ENCODE results near the gene NLGN1. TPM values are rescaled to one million over a fixed set of nuclear protein-coding genes. Genes with fewer than 3 reads are reported as not detected.
A peak's percentile ranks its signal among the peaks of the same experiment; 100 is the strongest.
"Not testable (repeated sequence)": the region's sequence is repeated elsewhere in the genome, so short reads cannot be mapped to it uniquely, and the experiment has no call there.

NLGN1 gene
- total RNA-seq, 1 experiment from 2014 or later = 8.6 TPM

- in situ Hi-C loops (cut with HindIII; ENCODE audit: low pct_unique_long_range_greater_than_20kb, low sequenced_read_pairs) = no loop called here
These were observed 134.1 kb downstream of the NLGN1 start for GRCh38 chr3:173531602-173532001.

GRCh38 chr3:173538410-173538809, 140.9 kb downstream of the NLGN1 start:
- DNase-seq (ENCODE audit: low read depth) = no peak
- in situ Hi-C loops (cut with HindIII; ENCODE audit: low pct_unique_long_range_greater_than_20kb, low sequenced_read_pairs) = no loop called here

More at GRCh38 chr3:173531602-173532001, 134.1 kb downstream of the NLGN1 start:
- DNase-seq (ENCODE audit: low read depth) = no peak

DNA sequence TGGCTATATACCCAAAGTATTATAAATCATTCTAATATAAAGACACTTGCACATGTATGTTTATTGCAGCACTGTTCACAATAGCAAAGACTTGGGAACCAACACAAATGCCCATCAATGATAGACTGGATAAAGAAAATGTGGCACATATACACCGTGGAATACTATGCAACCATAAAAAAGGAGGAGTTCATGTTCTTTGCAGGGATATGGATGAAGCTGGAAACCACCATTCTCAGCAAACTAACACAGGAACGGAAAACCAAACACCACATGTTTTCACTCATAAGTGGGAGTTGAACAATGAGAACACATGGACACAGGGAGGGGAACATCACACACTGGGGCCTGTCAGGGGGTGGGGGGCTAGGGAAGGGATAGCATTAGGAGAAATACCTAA, 148.0 kb downstream of the NLGN1 start:
- DNase-seq (ENCODE audit: low read depth); in situ Hi-C loops (cut with HindIII; ENCODE audit: low pct_unique_long_range_greater_than_20kb, low sequenced_read_pairs): not testable (repeated sequence)

DNA sequence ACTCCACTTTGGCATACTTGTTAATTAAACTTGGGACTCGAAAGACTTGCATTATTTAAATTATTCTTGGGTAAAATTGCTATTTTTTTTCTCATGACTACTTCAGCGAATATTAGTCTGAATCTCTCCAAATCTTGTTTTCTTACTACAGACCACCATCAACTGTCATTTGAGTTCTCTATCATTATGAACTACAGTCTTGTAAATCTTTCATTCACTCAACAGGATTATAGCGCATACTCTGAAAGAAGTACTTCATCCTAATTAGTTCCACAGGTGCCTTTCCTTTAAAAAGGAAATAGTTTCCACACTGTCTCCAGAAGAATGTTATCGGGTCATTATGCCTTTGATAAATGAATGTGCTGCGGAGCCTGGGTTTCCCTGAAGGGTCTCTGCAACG, 149.5 kb downstream of the NLGN1 start:
- in situ Hi-C loops (cut with HindIII; ENCODE audit: low pct_unique_long_range_greater_than_20kb, low sequenced_read_pairs) = no loop called here

GRCh38 chr3:173548261-173548660, 150.7 kb downstream of the NLGN1 start:
- in situ Hi-C loops (cut with HindIII; ENCODE audit: low pct_unique_long_range_greater_than_20kb, low sequenced_read_pairs) = no loop called here
- no peak for DNase-seq (ENCODE audit: low read depth)

More for the DNA sequence above, 149.5 kb downstream of the NLGN1 start:
- DNase-seq (ENCODE audit: low read depth) = no peak

DNA sequence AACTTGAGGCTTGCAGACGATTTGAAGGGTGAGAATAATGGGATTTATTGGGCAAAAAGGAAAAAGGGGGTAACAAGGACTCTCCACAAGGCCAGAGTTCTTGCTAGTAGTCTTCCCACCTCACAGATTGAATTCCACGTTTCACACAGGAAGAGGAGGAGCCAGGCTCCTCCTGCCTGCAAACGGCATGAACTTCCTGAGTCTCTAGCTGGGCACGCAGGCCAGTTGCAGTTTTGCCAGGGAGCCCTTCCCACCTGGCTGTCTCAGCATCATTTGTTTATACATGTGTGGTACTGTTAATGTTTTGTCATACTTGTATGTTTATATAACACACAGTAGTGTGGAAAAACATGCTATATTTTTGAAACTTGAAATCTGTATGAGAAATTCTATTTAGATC, 155.0 kb downstream of the NLGN1 start:
- in situ Hi-C loops (cut with HindIII; ENCODE audit: low pct_unique_long_range_greater_than_20kb, low sequenced_read_pairs) = no loop called here
- DNase-seq (ENCODE audit: low read depth) = no peak

DNA sequence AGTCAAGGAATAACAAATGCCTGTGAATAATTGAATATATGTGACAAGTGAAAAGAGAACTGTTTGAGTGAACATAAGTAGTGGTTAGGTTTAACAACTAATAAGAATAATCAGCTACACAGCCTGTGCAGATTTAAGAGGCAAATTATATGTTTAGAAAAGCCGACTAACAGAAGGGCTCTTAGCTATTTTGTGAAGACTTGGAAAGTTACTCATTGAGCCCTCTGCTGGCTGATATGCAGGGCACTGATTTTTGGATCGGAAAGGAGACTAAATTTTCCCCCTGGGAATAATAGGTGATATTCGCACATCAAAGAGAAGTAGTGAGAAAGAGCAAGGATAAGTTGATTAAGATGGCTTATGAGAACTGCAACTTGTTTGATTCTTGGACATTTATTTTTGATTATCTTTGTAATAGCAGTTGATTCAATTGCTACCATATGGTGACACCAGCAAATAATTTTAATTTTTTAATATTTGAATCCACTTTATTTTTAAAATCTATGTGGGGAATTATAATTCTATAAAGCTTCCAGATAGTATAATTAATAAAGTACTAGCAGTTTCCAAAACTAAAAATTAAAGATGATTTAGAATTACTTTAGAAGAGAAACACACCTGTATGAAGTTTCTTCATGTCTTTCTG, 156.2 kb downstream of the NLGN1 start:
- DNase-seq (ENCODE audit: low read depth) = peak; percentile 26
- in situ Hi-C loops (cut with HindIII; ENCODE audit: low pct_unique_long_range_greater_than_20kb, low sequenced_read_pairs) = no loop called here

- no peak for DNase-seq (ENCODE audit: low read depth)
- in situ Hi-C loops (cut with HindIII; ENCODE audit: low pct_unique_long_range_greater_than_20kb, low sequenced_read_pairs) = no loop called here
These were observed 159.0 kb downstream of the NLGN1 start for GRCh38 chr3:173556546-173556945.

- DNase-seq (ENCODE audit: low read depth) = no peak
- in situ Hi-C loops (cut with HindIII; ENCODE audit: low pct_unique_long_range_greater_than_20kb, low sequenced_read_pairs) = no loop called here
These were observed 170.5 kb downstream of the NLGN1 start for GRCh38 chr3:173567997-173568396.

- in situ Hi-C loops (cut with HindIII; ENCODE audit: low pct_unique_long_range_greater_than_20kb, low sequenced_read_pairs) = no loop called here
- no peak for DNase-seq (ENCODE audit: low read depth)
These were observed 171.1 kb downstream of the NLGN1 start for GRCh38 chr3:173568623-173569022.

- DNase-seq (ENCODE audit: low read depth) = no peak
- in situ Hi-C loops (cut with HindIII; ENCODE audit: low pct_unique_long_range_greater_than_20kb, low sequenced_read_pairs) = no loop called here
These were observed 186.0 kb downstream of the NLGN1 start for GRCh38 chr3:173583496-173583895.

DNA sequence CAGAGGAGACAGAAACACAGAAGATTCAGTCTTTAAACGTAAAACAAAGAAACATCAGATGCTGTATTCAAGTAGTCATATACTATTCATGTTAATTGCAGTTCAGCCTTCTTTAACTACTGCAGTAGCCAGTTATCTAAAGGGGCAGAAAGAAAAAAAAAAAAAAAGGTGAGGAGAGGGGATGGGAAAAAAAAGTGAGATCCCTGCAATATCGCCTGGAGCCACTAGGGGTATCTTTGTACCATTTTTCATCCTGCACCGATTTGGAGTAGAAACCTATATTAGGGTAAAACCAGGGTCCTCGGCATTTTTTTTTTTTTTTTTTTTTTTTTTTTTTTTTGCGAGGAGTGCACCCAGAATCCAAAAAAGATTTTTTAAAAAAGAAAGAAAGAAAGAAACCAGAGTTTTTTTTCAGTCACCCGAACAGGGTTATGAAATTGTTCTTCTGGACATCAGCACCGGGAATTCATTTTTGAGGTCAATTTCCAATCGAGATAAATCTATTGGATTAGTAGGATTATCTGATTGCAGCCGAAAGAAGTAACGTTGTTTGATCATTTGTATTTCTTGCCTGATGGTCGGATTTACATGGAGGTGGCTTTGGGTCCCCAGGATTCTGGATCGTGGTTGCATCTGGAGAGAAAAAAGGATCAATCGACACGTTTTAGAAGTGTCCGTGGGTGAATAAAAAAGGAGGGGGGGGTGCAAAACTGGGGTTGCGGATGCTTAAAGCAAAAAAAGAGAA, 186.7 kb downstream of the NLGN1 start:
- peak; percentile 35 for DNase-seq (ENCODE audit: low read depth)
- in situ Hi-C loops (cut with HindIII; ENCODE audit: low pct_unique_long_range_greater_than_20kb, low sequenced_read_pairs) = no loop called here

GRCh38 chr3:173584838-173585831, 187.6 kb downstream of the NLGN1 start:
- DNase-seq (ENCODE audit: low read depth) = peak; percentile 10
- in situ Hi-C loops (cut with HindIII; ENCODE audit: low pct_unique_long_range_greater_than_20kb, low sequenced_read_pairs) = no loop called here

DNA sequence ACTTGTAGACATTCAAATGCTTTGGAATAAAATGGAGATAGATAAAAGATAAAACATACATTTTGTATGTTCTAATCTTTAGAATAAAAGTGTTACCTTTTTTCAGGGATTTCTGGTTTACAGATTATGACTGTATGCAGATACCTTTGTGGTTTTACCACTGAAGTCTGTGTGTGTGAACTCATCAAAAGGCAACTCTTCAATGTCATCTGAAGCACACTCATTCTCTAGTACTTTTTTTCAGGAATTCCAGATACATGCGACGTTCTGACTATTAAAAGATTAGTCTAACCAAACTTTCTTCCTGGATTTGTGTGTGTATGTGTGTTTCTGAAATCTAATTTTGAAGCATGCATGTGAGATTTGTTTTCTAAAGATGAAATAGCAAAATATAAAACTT, 188.6 kb downstream of the NLGN1 start:
- no peak for DNase-seq (ENCODE audit: low read depth)
- in situ Hi-C loops (cut with HindIII; ENCODE audit: low pct_unique_long_range_greater_than_20kb, low sequenced_read_pairs) = no loop called here

DNA sequence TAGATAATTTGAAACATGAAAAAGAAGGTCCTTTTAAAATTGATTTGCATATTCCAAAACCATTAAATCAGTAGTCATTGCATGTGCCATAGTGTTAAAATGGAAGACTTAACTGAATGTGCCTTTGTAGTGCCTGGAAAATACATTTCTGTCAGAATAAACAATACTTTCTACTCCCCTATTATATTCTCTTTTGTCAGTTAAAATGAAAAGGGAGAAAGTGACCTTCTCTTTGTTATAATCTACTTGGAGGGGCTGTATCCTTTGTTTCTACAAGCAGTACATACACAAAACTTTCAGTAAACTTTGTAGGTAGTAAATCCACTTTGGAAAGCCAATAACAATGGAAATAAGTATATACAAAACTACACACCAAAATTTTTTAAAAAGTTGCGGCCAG, 189.5 kb downstream of the NLGN1 start:
- in situ Hi-C loops (cut with HindIII; ENCODE audit: low pct_unique_long_range_greater_than_20kb, low sequenced_read_pairs) = no loop called here
- DNase-seq (ENCODE audit: low read depth) = no peak

DNA sequence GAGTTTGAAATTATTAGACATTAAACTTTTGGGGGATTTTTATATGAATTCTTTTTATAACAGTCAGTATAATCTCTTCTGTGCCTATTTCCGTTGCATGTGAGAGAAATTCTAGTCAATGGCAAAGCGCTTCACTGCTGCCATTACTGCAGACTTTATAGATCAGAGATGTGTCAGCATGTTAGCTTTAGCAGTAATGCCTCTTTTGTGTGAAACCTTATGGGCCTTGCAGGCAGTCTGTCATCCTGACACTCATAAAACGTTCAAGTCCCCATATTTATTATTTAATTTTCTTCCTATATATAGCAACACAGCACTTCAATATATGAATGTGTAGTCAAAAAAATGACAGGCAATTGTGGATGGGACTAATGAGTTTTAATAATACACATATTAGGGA, 191.0 kb downstream of the NLGN1 start:
- no peak for DNase-seq (ENCODE audit: low read depth)
- in situ Hi-C loops (cut with HindIII; ENCODE audit: low pct_unique_long_range_greater_than_20kb, low sequenced_read_pairs) = no loop called here

DNA sequence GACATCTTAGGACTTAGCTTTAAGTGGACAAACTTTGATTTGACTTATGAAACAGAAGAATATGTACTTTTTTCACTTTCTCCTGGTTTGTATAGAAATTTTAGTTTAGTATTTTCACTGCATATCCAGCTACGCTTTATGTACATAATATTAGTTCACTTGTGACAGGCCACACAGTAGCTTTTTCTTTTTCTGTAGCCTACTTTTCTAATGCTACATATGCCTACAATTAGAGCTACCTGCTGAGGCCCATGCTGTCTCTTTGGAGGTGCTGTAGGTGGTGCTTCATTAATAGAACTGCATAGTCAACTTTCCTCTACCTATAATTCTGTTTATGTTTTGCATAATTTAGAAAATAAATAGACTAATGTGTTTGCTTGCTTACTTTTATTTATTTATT, 191.6 kb downstream of the NLGN1 start:
- in situ Hi-C loops (cut with HindIII; ENCODE audit: low pct_unique_long_range_greater_than_20kb, low sequenced_read_pairs) = no loop called here

DNA sequence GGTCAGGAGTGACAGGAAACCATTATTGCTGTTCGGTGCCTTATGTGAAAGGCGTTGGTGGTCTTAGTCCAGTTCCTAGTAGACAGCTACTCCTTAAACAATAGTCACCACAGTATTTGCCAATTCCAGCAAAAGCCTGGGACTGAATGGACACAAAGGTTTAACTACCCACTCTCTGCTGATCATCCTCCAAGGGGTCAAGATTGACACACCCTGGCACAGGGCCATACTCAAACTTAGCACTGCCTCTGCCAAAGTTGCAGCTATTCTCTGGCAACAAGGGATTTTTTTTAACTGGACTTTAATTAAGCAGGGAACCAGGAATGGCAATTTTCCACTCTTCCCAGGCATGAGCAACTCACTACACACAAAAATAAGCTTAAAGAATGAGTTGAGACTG, 193.9 kb downstream of the NLGN1 start:
- no peak for DNase-seq (ENCODE audit: low read depth)
- in situ Hi-C loops (cut with HindIII; ENCODE audit: low pct_unique_long_range_greater_than_20kb, low sequenced_read_pairs) = no loop called here

More for the DNA sequence above, 191.6 kb downstream of the NLGN1 start:
- no peak for DNase-seq (ENCODE audit: low read depth)

DNA sequence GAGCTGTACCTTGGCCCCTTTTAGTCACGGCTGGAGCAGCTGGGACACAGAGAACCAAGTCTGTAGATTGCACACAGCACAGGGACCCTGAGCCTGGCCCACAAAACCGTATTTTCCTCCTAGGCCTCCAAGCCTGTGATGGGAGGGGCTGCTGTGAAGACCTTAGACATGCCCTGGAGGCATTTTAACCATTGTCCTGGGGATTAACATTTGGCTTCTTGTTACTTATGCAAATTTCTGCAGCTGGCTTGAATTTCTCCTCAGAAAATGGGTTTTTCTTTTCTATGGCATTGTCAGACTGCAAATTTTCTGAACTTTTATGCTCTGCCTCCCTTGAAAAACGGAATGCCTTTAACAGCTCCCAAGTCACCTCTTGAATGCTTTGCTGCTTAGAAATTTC, 197.3 kb downstream of the NLGN1 start:
- DNase-seq (ENCODE audit: low read depth); in situ Hi-C loops (cut with HindIII; ENCODE audit: low pct_unique_long_range_greater_than_20kb, low sequenced_read_pairs): not testable (repeated sequence)
